ENCODE results near the gene MORC4. TPM values are rescaled to one million over a fixed set of nuclear protein-coding genes. Genes with fewer than 3 reads are reported as not detected.
"Not testable (repeated sequence)": the region's sequence is repeated elsewhere in the genome, so short reads cannot be mapped to it uniquely, and the experiment has no call there.

The MORC4 gene
- total RNA-seq, 4 donors from 2014 or later: 9.8 to 11.1 (median 10.2) TPM

DNA sequence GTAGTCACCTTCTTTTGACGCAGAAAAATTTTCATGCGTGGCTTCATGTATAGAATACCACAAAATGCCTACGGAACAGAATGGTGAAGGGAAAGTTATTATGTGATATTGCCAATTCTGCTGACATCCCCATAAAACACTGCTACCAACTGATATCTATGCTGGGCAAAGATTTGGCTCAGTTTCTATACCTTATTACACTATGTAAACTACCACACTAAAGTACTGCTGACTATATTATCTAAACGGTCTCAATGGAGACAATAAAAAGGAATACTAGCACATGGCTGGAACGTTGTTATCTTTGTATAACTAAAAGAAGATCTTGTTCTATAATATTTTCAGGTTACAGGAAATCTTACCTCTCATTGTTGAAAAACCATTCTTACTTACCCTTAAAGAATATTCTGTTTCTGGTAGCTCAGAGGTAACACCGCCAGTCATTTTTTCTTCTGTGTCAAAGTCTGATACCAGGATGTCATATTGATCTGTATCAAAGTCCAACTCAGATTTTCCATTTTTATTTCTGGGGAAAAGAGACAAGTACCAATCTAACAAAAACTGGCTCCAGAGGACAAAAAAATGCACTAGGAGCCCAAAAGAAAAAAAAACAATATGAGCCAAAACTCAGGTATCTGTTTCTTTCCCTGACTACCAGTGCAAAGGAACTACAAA lies 18.9 kb downstream of the MORC4 start:
- Histone ChIP-seq H3K4me1 (no peaks in the 10 kb centered on the region), H3K27me3 (no peaks in the 10 kb centered on the region), H3K36me3 (peaks cover 0 to 4% (median 0%) of the 10 kb centered on the region in 4 donors), H3K27ac (replicated peaks in 1 of 4) (no peak overlapping the region), H3K9me3 (no peaks in the 10 kb centered on the region), H3K4me3 (no peak overlapping the region)
- TF ChIP-seq POLR2A (IDR thresholded peaks at IDR 0.05; ENCODE audit: low read depth) (no peak), EP300 (IDR thresholded peaks at IDR 0.05) (no peak), POLR2AphosphoS5 (IDR thresholded peaks at IDR 0.05) (no peak)
- TF ChIP-seq, protein P1, sequence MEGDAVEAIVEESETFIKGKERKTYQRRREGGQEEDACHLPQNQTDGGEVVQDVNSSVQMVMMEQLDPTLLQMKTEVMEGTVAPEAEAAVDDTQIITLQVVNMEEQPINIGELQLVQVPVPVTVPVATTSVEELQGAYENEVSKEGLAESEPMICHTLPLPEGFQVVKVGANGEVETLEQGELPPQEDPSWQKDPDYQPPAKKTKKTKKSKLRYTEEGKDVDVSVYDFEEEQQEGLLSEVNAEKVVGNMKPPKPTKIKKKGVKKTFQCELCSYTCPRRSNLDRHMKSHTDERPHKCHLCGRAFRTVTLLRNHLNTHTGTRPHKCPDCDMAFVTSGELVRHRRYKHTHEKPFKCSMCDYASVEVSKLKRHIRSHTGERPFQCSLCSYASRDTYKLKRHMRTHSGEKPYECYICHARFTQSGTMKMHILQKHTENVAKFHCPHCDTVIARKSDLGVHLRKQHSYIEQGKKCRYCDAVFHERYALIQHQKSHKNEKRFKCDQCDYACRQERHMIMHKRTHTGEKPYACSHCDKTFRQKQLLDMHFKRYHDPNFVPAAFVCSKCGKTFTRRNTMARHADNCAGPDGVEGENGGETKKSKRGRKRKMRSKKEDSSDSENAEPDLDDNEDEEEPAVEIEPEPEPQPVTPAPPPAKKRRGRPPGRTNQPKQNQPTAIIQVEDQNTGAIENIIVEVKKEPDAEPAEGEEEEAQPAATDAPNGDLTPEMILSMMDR (IDR thresholded peaks at IDR 0.05): no peak
- DNase-seq (ENCODE audit: extremely low spot score): no peak
- 76% methylated on average over 6 of the region's 6 CpGs for WGBS
- intact Hi-C loops (cut with DNase I): no loop called here

DNA sequence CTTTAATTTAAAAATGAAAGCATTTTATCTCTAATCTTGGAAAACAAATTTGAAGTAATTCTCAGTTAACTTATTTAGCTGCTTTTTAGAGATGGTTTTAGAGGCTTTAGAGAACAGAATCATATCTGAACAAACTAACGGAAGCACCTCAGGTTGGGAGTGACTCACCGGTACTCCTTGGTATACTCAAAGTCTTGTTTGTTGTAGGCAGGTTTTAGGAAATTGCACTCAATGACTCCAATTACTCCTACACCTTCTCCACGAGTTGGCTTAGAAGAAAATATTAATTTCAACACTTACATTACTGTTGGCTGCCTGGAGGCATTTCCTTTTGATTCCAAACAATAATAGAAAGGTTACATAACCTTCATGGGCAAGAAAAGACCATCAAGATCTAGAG lies 23.6 kb downstream of the MORC4 start:
- Histone ChIP-seq H3K27ac (replicated peaks in 1 of 4) (no peak overlapping the region), H3K36me3 (no peaks in the 10 kb centered on the region), H3K4me3 (no peak overlapping the region), H3K9me3 (no peaks in the 10 kb centered on the region), H3K4me1 (no peaks in the 10 kb centered on the region), H3K27me3 (no peaks in the 10 kb centered on the region)
- 72% methylated on average over 3 of the region's 3 CpGs for WGBS
- intact Hi-C loops (cut with DNase I): no loop called here
- no peak for DNase-seq (ENCODE audit: extremely low spot score)
- TF ChIP-seq POLR2A (IDR thresholded peaks at IDR 0.05; ENCODE audit: low read depth) (no peak), POLR2AphosphoS5 (IDR thresholded peaks at IDR 0.05) (no peak)

DNA sequence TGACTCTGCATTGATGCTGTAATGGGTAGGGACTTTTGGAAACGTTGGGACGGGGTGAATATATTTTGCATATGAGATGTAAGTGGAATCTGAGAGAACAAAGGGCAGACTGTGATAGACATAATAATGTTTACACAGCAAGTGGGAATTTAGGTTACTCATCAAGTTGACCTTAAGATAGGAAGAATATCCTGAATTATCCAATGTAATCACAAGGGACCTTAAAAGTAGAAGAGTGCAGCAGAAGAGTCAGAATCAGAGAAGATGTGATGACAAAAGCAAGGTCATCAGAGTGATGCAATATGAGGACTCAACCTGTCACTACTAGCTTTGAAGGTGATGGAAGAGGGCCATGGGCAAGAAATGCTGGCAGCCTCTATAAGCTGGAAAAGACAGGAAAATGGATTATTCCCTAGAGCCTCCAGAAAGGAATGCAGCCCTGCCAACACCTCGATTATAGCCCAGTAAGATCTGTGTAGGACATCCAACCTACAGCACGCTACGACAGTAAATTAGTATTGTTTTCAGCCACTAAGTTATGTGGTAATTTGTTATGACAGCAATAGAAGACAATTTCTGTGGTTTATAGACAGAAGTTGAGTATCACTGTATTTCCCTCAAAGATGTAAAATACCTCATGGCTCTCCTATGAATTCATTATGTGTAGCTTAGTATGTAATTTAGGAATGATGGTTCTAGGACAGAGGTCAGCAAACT lies 26.4 kb downstream of the MORC4 start:
- Histone ChIP-seq H3K36me3 (no peaks in the 10 kb centered on the region), H3K9me3 (no peaks in the 10 kb centered on the region), H3K27me3 (no peaks in the 10 kb centered on the region), H3K4me1 (no peaks in the 10 kb centered on the region), H3K4me3 (no peak overlapping the region), H3K27ac (replicated peaks in 1 of 4) (no peak overlapping the region)
- TF ChIP-seq POLR2A (IDR thresholded peaks at IDR 0.05; ENCODE audit: low read depth) (no peak), EP300 (IDR thresholded peaks at IDR 0.05) (no peak), POLR2AphosphoS5 (IDR thresholded peaks at IDR 0.05) (no peak)
- TF ChIP-seq, protein P1 (IDR thresholded peaks at IDR 0.05): no peak
- intact Hi-C loops (cut with DNase I): no loop called here
- no peak for DNase-seq (ENCODE audit: extremely low spot score)
- 55% methylated on average over 5 of the region's 5 CpGs for WGBS

DNA sequence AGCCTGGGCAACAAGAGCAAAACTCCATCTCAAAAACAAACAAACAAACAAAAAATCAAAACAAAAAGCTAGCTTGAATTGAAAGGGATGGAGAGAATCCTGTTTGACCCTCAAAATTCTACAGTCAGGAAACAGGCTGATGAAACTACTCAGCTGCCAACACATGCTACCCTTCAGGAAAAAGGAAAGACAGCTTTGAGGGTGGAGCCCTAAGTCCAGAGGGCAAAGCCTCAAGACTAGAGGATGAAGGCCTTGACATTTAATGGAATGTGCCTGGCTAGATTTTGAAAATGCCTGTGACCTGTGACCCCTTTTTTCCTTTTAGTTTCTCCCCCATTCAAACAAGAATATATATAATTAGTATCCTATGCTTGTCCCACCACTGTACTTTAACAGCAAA lies 27.1 kb downstream of the MORC4 start:
- Histone ChIP-seq H3K9me3 (peaks cover 0 to 4% (median 0%) of the 10 kb centered on the region in 4 donors), H3K4me3 (no peak overlapping the region), H3K27ac (replicated peaks in 1 of 4) (no peak overlapping the region), H3K27me3 (no peaks in the 10 kb centered on the region), H3K36me3 (no peaks in the 10 kb centered on the region), H3K4me1 (no peaks in the 10 kb centered on the region)
- DNase-seq (ENCODE audit: extremely low spot score): no peak
- intact Hi-C loops (cut with DNase I): no loop called here
- TF ChIP-seq POLR2AphosphoS5 (IDR thresholded peaks at IDR 0.05) (no peak), EP300 (IDR thresholded peaks at IDR 0.05) (no peak), POLR2A (IDR thresholded peaks at IDR 0.05; ENCODE audit: low read depth) (no peak)
- TF ChIP-seq, protein P1 (IDR thresholded peaks at IDR 0.05): no peak

DNA sequence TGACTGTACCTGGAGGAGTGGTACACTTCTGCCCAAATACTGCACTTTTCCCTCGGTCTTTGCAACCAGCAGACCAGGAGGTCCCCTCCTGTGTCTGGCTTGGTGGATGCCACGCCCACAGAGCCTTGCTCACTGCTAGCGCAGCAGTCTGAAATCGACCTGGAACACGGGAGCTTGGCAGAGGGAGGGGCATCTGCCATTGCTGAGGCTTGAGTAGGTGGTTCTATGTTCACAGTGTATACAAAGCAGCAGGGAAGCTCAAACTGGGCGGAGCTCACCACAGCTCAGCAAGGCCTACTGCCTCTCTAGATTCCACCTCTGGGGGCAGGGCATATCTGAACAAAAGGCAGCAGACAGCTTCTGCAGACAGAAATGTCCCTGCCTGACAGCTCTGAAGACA lies 33.5 kb downstream of the MORC4 start:
- H3K27ac ChIP-seq (replicated peaks in 1 of 4); H3K27me3 ChIP-seq; H3K4me1 ChIP-seq; H3K36me3 ChIP-seq; intact Hi-C loops (cut with DNase I); DNase-seq (ENCODE audit: extremely low spot score); H3K9me3 ChIP-seq; H3K4me3 ChIP-seq: not testable (repeated sequence)
- WGBS: 80% methylated on average over 1 of the region's 6 CpGs
